Suprapubic skin (tissue), 4 donors: Measurements from ENCODE around the gene SERTAD1. TPM values are rescaled to one million over a fixed set of nuclear protein-coding genes. Genes with fewer than 3 reads are reported as not detected.
A peak's percentile ranks its signal among the peaks of the same experiment; 100 is the strongest.
"Not testable (repeated sequence)": the region's sequence is repeated elsewhere in the genome, so short reads cannot be mapped to it uniquely, and the experiment has no call there.

Experiments used
- DNase-seq, 2 donors: peaks; one replicate each; pipeline ENCODE4 v3.0.0-alpha.2; 2019; ENCODE audit warnings: low spot score in 2 of 2
- H3K27ac ChIP-seq: fragments of 200-600 bp; sonication (generic); one replicate; pipeline ENCODE4 v1.5.1; 2019
- H3K27me3 ChIP-seq: fragments of 200-600 bp; sonication (generic); one replicate; pipeline ENCODE4 v1.5.1; 2019
- H3K36me3 ChIP-seq: fragments of 200-600 bp; sonication (generic); one replicate; pipeline ENCODE4 v1.5.1; 2019
- H3K4me1 ChIP-seq: fragments of 200-600 bp; sonication (generic); one replicate; pipeline ENCODE4 v1.5.1; 2019
- H3K4me3 ChIP-seq: fragments of 200-600 bp; sonication (generic); one replicate; pipeline ENCODE4 v1.5.1; 2019; ENCODE audit warnings: mild to moderate bottlenecking
- H3K9me3 ChIP-seq: fragments of 200-600 bp; sonication (generic); one replicate; pipeline ENCODE4 v1.5.1; 2019
- CTCF ChIP-seq, 2 donors: fragments of 200-600 bp in 1 of 2; fragments of 450-650 bp in 1 of 2; sonication (generic) in 1 of 2; IDR thresholded peaks; one replicate each; pipeline ENCODE4 v1.5.1; 2016 to 2019; ENCODE audit warnings: antibody characterized with exemption in 2 of 2, mild to moderate bottlenecking in 1 of 2, moderate library complexity in 1 of 2
- EP300 ChIP-seq: sonication (generic); formaldehyde crosslinking; IDR thresholded peaks from one replicate; pipeline ENCODE4 v1.6.1; 2017; ENCODE audit warnings: antibody characterized with exemption
- POLR2A ChIP-seq, 2 donors: fragments of 450-650 bp; IDR thresholded peaks; one replicate each; pipeline ENCODE4 v1.6.1; 2017; ENCODE audit warnings: antibody characterized with exemption in 2 of 2, mild to moderate bottlenecking in 2 of 2, moderate library complexity in 2 of 2
- POLR2AphosphoS5 ChIP-seq, 3 donors: sonication (generic); formaldehyde crosslinking; IDR thresholded peaks; one replicate each; pipeline ENCODE4 v1.6.1; 2017; ENCODE audit warnings: antibody characterized with exemption in 3 of 3
- WGBS: methylation state at CpG from one replicate; pipeline ENCODE4 v1.1.5; 2018; 5-methylcytosine and 5-hydroxymethylcytosine counted together
- total RNA-seq, 4 donors: library from RNA; depleted of rRNA; stranded (reverse); fragments of >200 nt; gene quantifications; one replicate each; pipeline ENCODE4 v1.1.0, GENCODE V29; 2016

The SERTAD1 gene
- total RNA-seq, 4 donors from 2014 or later: 8.5 to 33.9 (median 20.6) TPM

- 80% methylated on average over 1 of the region's 4 CpGs for WGBS
- Histone ChIP-seq H3K36me3 (no peaks in the 10 kb centered on the region), H3K27me3 (no peaks in the 10 kb centered on the region), H3K4me1 (peaks cover 36% of the 10 kb centered on the region), H3K27ac (no peak overlapping the region), H3K4me3 (no peak overlapping the region), H3K9me3 (no peaks in the 10 kb centered on the region)
- TF ChIP-seq POLR2AphosphoS5 (IDR thresholded peaks at IDR 0.05) (no peak), EP300 (no peak)
- DNase-seq: no peak
These were observed 12.9 kb downstream of the SERTAD1 start for GRCh38 chr19:40412866-40413265.

GRCh38 chr19:40411958-40412499 is 13.8 kb downstream of the SERTAD1 start:
- Histone ChIP-seq H3K27me3 (no peaks in the 10 kb centered on the region), H3K4me3 (no peak overlapping the region), H3K36me3 (no peaks in the 10 kb centered on the region), H3K4me1 (peaks cover 30% of the 10 kb centered on the region), H3K9me3 (no peaks in the 10 kb centered on the region), H3K27ac (no peak overlapping the region)
- TF ChIP-seq CTCF (IDR thresholded peaks at IDR 0.05): no peak
- no peak for TF ChIP-seq EP300
- TF ChIP-seq POLR2A (IDR thresholded peaks at IDR 0.05): no peak
- no peak for TF ChIP-seq POLR2AphosphoS5 (IDR thresholded peaks at IDR 0.05)
- WGBS: 62% methylated on average over 6 of the region's 8 CpGs
- no peak for DNase-seq

GRCh38 chr19:40411125-40411842 is 14.5 kb downstream of the SERTAD1 start:
- DNase-seq: no peak
- no peak overlapping the region for H3K4me3 ChIP-seq
- H3K27ac ChIP-seq: peak overlapping the region; percentile 0
- TF ChIP-seq POLR2AphosphoS5 (IDR thresholded peaks at IDR 0.05) (no peak), POLR2A (IDR thresholded peaks at IDR 0.05) (no peak), EP300 (no peak)
- no peaks in the 10 kb centered on the region for H3K27me3 ChIP-seq
- 61% methylated on average over 10 of the region's 16 CpGs for WGBS
- no peaks in the 10 kb centered on the region for H3K36me3 ChIP-seq
- no peaks in the 10 kb centered on the region for H3K9me3 ChIP-seq
- H3K4me1 ChIP-seq: peaks cover 29% of the 10 kb centered on the region

- no peaks in the 10 kb centered on the region for H3K9me3 ChIP-seq
- no peaks in the 10 kb centered on the region for H3K27me3 ChIP-seq
- no peak overlapping the region for H3K27ac ChIP-seq
- no peak overlapping the region for H3K4me3 ChIP-seq
- DNase-seq: no peak
- H3K4me1 ChIP-seq: peaks cover 27% of the 10 kb centered on the region
- whole genome bisulfite sequencing: 76% methylated on average over 7 of the region's 9 CpGs
- H3K36me3 ChIP-seq: no peaks in the 10 kb centered on the region
- TF ChIP-seq EP300: no peak
- no peak for TF ChIP-seq POLR2AphosphoS5 (IDR thresholded peaks at IDR 0.05)
- no peak for TF ChIP-seq POLR2A (IDR thresholded peaks at IDR 0.05)
- TF ChIP-seq CTCF (IDR thresholded peaks at IDR 0.05): no peak
These were observed 15.8 kb downstream of the SERTAD1 start for GRCh38 chr19:40410030-40410389.

GRCh38 chr19:40408598-40408925 is 17.2 kb downstream of the SERTAD1 start:
- not testable (repeated sequence) for H3K27ac ChIP-seq, H3K9me3 ChIP-seq, H3K36me3 ChIP-seq, H3K27me3 ChIP-seq, H3K4me3 ChIP-seq, DNase-seq
- peaks cover 33% of the 10 kb centered on the region for H3K4me1 ChIP-seq
- WGBS: 77% methylated on average over 8 of the region's 8 CpGs

GRCh38 chr19:40407714-40408597 is 17.8 kb downstream of the SERTAD1 start:
- H3K9me3 ChIP-seq: no peaks in the 10 kb centered on the region
- no peak overlapping the region for H3K4me3 ChIP-seq
- no peaks in the 10 kb centered on the region for H3K36me3 ChIP-seq
- H3K27me3 ChIP-seq: no peaks in the 10 kb centered on the region
- WGBS: 54% methylated on average over 17 of the region's 22 CpGs
- peaks cover 34% of the 10 kb centered on the region for H3K4me1 ChIP-seq
- DNase-seq: no peak
- TF ChIP-seq POLR2AphosphoS5 (IDR thresholded peaks at IDR 0.05) (no peak), EP300 (no peak), CTCF (IDR thresholded peaks at IDR 0.05) (no peak), POLR2A (IDR thresholded peaks at IDR 0.05) (no peak)
- H3K27ac ChIP-seq: no peak overlapping the region
